ENCODE results near the gene BEND6. TPM values are rescaled to one million over a fixed set of nuclear protein-coding genes. Genes with fewer than 3 reads are reported as not detected.

Gene BEND6
- total RNA-seq, 1 experiment from 2014 or later: not detected

GRCh38 chr6:56922645-56923044 is 32.3 kb upstream of the BEND6 start:
- H3K9me3 Mint-ChIP-seq (ENCODE audit: unreplicated experiment): no peaks in the 10 kb centered on the region
- no peaks in the 10 kb centered on the region for H3K9me3 ChIP-seq
- H3K27me3 ChIP-seq (replicated peaks; ENCODE audit: control insufficient read depth, insufficient read depth, low read length): no peaks in the 10 kb centered on the region
- H3K27me3 Mint-ChIP-seq (ENCODE audit: insufficient read depth, unreplicated experiment): peaks cover 3% of the 10 kb centered on the region
- H3K36me3 ChIP-seq (ENCODE audit: control insufficient read depth, insufficient read depth, low read length): no peaks in the 10 kb centered on the region
- H3K4me1 ChIP-seq: no peaks in the 10 kb centered on the region
- BruUV-seq (replicated peaks): no TSS peak
- ChIA-PET POLR2A (no interaction called here), CTCF (interaction anchor here (0.6 kb wide), 1 partner anchor 81 kb away, joined by 7 read pairs; no protein-coding TSS in a partner anchor)
- DNase-seq: no peak
- H3K4me3 Mint-ChIP-seq (ENCODE audit: unreplicated experiment): no peak overlapping the region
- TF ChIP-seq CTCF (IDR thresholded peaks at IDR 0.05; ENCODE audit: insufficient read depth in 1 of 2, low read depth in 1 of 2, low read length in 1 of 2, severe bottlenecking in 1 of 2, unreplicated experiment in 1 of 2): no peak
- H3K36me3 Mint-ChIP-seq (ENCODE audit: insufficient read depth, unreplicated experiment): no peaks in the 10 kb centered on the region
- no peaks in the 10 kb centered on the region for H3K4me1 Mint-ChIP-seq (ENCODE audit: low read depth, unreplicated experiment)
- no peak overlapping the region for H3K4me3 ChIP-seq (ENCODE audit: low read depth, low read length)
- no peak overlapping the region for H3K27ac Mint-ChIP-seq (ENCODE audit: unreplicated experiment)
- intact Hi-C loops (cut with micrococcal nuclease; ENCODE audit: unreplicated experiment): no loop called here

GRCh38 chr6:56923565-56923964 is 31.3 kb upstream of the BEND6 start:
- Histone ChIP-seq H3K36me3 (ENCODE audit: control insufficient read depth, insufficient read depth, low read length) (no peaks in the 10 kb centered on the region), H3K4me1 (no peaks in the 10 kb centered on the region), H3K27me3 (replicated peaks; ENCODE audit: control insufficient read depth, insufficient read depth, low read length) (no peaks in the 10 kb centered on the region), H3K4me3 (ENCODE audit: low read depth, low read length) (no peak overlapping the region), H3K9me3 (no peaks in the 10 kb centered on the region)
- TF ChIP-seq CTCF (IDR thresholded peaks at IDR 0.05; ENCODE audit: insufficient read depth in 1 of 2, low read depth in 1 of 2, low read length in 1 of 2, severe bottlenecking in 1 of 2, unreplicated experiment in 1 of 2): no peak
- Mint-ChIP-seq H3K4me1 (ENCODE audit: low read depth, unreplicated experiment) (no peaks in the 10 kb centered on the region), H3K27ac (ENCODE audit: unreplicated experiment) (no peak overlapping the region), H3K36me3 (ENCODE audit: insufficient read depth, unreplicated experiment) (no peaks in the 10 kb centered on the region), H3K27me3 (ENCODE audit: insufficient read depth, unreplicated experiment) (peaks cover 4% of the 10 kb centered on the region), H3K9me3 (ENCODE audit: unreplicated experiment) (no peaks in the 10 kb centered on the region), H3K4me3 (ENCODE audit: unreplicated experiment) (no peak overlapping the region)
- no TSS peak for BruUV-seq (replicated peaks)
- POLR2A ChIA-PET: no interaction called here
- DNase-seq: no peak
- CTCF ChIA-PET: no interaction called here
- intact Hi-C loops (cut with micrococcal nuclease; ENCODE audit: unreplicated experiment): no loop called here

GRCh38 chr6:56927538-56928453 is 27.1 kb upstream of the BEND6 start:
- ChIA-PET CTCF (no interaction called here), POLR2A (no interaction called here)
- Histone ChIP-seq H3K4me3 (ENCODE audit: low read depth, low read length) (no peak overlapping the region), H3K4me1 (no peaks in the 10 kb centered on the region), H3K9me3 (no peaks in the 10 kb centered on the region), H3K27me3 (replicated peaks; ENCODE audit: control insufficient read depth, insufficient read depth, low read length) (no peaks in the 10 kb centered on the region), H3K36me3 (ENCODE audit: control insufficient read depth, insufficient read depth, low read length) (no peaks in the 10 kb centered on the region)
- Mint-ChIP-seq H3K27ac (ENCODE audit: unreplicated experiment) (no peak overlapping the region), H3K27me3 (ENCODE audit: insufficient read depth, unreplicated experiment) (peaks cover 4% of the 10 kb centered on the region), H3K4me3 (ENCODE audit: unreplicated experiment) (no peak overlapping the region), H3K4me1 (ENCODE audit: low read depth, unreplicated experiment) (no peaks in the 10 kb centered on the region), H3K36me3 (ENCODE audit: insufficient read depth, unreplicated experiment) (no peaks in the 10 kb centered on the region), H3K9me3 (ENCODE audit: unreplicated experiment) (no peaks in the 10 kb centered on the region)
- no peak for TF ChIP-seq CTCF (IDR thresholded peaks at IDR 0.05; ENCODE audit: insufficient read depth in 1 of 2, low read depth in 1 of 2, low read length in 1 of 2, severe bottlenecking in 1 of 2, unreplicated experiment in 1 of 2)
- intact Hi-C loops (cut with micrococcal nuclease; ENCODE audit: unreplicated experiment): no loop called here
- BruUV-seq (replicated peaks): no TSS peak
- DNase-seq: no peak

Data from Caco-2 (cell line).